HepG2 (cell line): ENCODE data around the gene TMEM217. TPM values are rescaled to one million over a fixed set of nuclear protein-coding genes. Genes with fewer than 3 reads are reported as not detected.

ENCODE experiments used
- FOSL2 ChIP-seq: sonication (generic); formaldehyde crosslinking; IDR thresholded peaks from 2 replicates; pipeline ENCODE4 v1.4.0; 2020; ENCODE audit warnings: missing genetic modification reagents
- MXD4 ChIP-seq: IDR thresholded peaks from 2 replicates; pipeline ENCODE4 v1.6.1; 2016; ENCODE audit warnings: mild to moderate bottlenecking, missing biosample characterization, missing genetic modification reagents
- MXI1 ChIP-seq: IDR thresholded peaks from 3 replicates; pipeline ENCODE4 v1.6.1; 2012; ENCODE audit warnings: low read depth, low read length, inconsistent platforms, borderline replicate concordance
- NFIB ChIP-seq: sonication (generic); formaldehyde crosslinking; IDR thresholded peaks from 2 replicates; pipeline ENCODE4 v1.9.0; 2021; ENCODE audit warnings: missing genetic modification reagents, mild to moderate bottlenecking, borderline replicate concordance
- ONECUT2 ChIP-seq: sonication (generic); formaldehyde crosslinking; IDR thresholded peaks from 2 replicates; pipeline ENCODE4 v1.4.0; 2020; ENCODE audit warnings: missing genetic modification reagents
- PAXIP1 ChIP-seq: sonication (generic); formaldehyde crosslinking; conservative IDR thresholded peaks from 2 replicates; pipeline ENCODE4 v1.4.0; 2020; ENCODE audit warnings: mild to moderate bottlenecking, missing genetic modification reagents, moderate library complexity
- RELA ChIP-seq: sonication (generic); formaldehyde crosslinking; IDR thresholded peaks from 2 replicates; pipeline ENCODE4 v1.4.0; 2020; ENCODE audit warnings: missing genetic modification reagents
- ZNF121 ChIP-seq: sonication (generic); formaldehyde crosslinking; IDR thresholded peaks from 2 replicates; pipeline ENCODE4 v1.5.0; 2020; ENCODE audit warnings: mild to moderate bottlenecking, missing genetic modification reagents
- ZNF34 ChIP-seq: sonication (generic); formaldehyde crosslinking; IDR thresholded peaks from 2 replicates; pipeline ENCODE4 v1.4.0; 2020; ENCODE audit warnings: mild to moderate bottlenecking, missing genetic modification reagents, borderline replicate concordance
- ZNF468 ChIP-seq: sonication (generic); formaldehyde crosslinking; IDR thresholded peaks from 2 replicates; pipeline ENCODE4 v1.8.0; 2022; ENCODE audit warnings: mild to moderate bottlenecking, moderate library complexity, missing genetic modification reagents
- ZSCAN21 ChIP-seq: sonication (generic); formaldehyde crosslinking; IDR thresholded peaks from 2 replicates; pipeline ENCODE4 v1.8.0; 2022; ENCODE audit warnings: mild to moderate bottlenecking, missing genetic modification reagents, moderate library complexity, borderline replicate concordance
- ZXDC ChIP-seq: sonication (generic); formaldehyde crosslinking; IDR thresholded peaks from 2 replicates; pipeline ENCODE4 v1.5.0; 2020; ENCODE audit warnings: mild to moderate bottlenecking, missing genetic modification reagents
- polyA plus RNA-seq, 8 experiments: library from polyadenylated mRNA; depleted of rRNA in 3 of 8; stranded (reverse) in 7 of 8; unstranded in 1 of 8; fragments of >200 nt; fragmentation: Illumina TruSeq in 4 of 8; extraction: Trizol in 4 of 8; gene quantifications; 2 replicates each; pipeline versions ENCODE4 v1.2.1 to v1.2.3, GENCODE V29; 2011 to 2016; ENCODE audit warnings: low read depth in 4 of 8, missing spikeins in 1 of 8, mixed read lengths in 1 of 8; ENCODE audit not compliant: insufficient read depth in 1 of 8
- total RNA-seq, 5 experiments: library from RNA; depleted of rRNA; stranded (reverse); fragments of >200 nt; fragmentation: Illumina TruSeq; extraction: Trizol; gene quantifications; 2 replicates each; pipeline ENCODE4 v1.2.3, GENCODE V29; 2016; ENCODE audit warnings: low read depth in 1 of 5
- TF ChIP-seq, protein P1 (sequence below), 2 experiments: sonication (generic) in 1 of 2; formaldehyde crosslinking in 1 of 2; IDR thresholded peaks; 2 replicates each; pipeline versions ENCODE4 v1.4.0 to v1.6.1; 2016 to 2020; ENCODE audit warnings: borderline replicate concordance in 1 of 2, low read depth in 1 of 2, mild to moderate bottlenecking in 1 of 2, missing genetic modification reagents in 1 of 2
- TF ChIP-seq, protein P2 (sequence below): conservative IDR thresholded peaks from 2 replicates; pipeline ENCODE4 v1.6.1; 2018; ENCODE audit warnings: missing genetic modification reagents

The TMEM217 gene
- total and polyA plus RNA-seq, 2 of the 13 experiments (the other 11 are each of a cell fraction or from before 2014, with no cell fraction given) = 2.3 to 3.4 TPM

DNA sequence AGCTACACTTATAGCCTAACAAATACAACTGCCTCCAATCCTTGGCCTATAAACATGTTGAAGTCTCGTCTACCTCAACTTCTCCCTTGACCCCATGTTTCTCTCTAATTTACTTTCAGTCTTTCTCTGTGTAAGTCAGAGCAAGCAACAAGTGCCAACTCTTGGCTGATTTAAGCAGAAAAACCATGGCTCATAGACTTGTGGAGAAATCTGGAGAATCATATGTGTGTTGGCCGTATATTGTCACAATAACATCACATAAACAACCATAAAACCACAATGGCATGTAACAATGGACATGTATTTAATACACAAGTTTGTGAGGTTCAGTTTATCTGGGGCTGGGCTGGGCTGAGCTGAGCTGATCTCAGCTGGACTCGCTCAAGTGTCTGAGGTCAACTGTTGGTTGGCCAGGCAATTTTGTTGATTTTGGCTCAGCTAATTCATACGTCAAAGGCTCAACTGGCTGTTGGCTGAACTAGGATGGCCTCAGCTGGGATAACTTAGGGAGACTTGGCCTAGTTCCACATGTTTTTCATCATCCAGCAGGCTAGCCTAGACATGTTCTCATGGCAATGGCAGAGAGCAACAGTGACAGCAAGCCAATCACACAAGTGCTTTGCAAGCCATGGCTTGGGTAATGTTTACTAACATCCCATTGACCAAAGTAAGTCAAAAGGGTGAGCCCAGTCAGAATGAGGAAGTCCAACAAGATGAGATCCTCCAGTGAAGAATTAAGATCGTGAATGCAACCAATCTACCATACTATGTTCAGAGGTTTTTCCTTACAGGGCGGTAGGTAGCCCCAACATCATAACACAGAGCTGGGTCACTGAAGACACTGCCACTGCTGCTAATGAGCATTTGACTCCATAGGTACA is 13.3 kb downstream of the TMEM217 start (continued):
- TF ChIP-seq, protein P1, sequence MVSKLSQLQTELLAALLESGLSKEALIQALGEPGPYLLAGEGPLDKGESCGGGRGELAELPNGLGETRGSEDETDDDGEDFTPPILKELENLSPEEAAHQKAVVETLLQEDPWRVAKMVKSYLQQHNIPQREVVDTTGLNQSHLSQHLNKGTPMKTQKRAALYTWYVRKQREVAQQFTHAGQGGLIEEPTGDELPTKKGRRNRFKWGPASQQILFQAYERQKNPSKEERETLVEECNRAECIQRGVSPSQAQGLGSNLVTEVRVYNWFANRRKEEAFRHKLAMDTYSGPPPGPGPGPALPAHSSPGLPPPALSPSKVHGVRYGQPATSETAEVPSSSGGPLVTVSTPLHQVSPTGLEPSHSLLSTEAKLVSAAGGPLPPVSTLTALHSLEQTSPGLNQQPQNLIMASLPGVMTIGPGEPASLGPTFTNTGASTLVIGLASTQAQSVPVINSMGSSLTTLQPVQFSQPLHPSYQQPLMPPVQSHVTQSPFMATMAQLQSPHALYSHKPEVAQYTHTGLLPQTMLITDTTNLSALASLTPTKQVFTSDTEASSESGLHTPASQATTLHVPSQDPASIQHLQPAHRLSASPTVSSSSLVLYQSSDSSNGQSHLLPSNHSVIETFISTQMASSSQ (IDR thresholded peaks at IDR 0.05; ENCODE audit: low read depth) = no peak; the same call in 1 of the 2 replicates
- TF ChIP-seq, protein P1 (CRISPR knock-in tag; IDR thresholded peaks at IDR 0.05; ENCODE audit: borderline replicate concordance) = peak; percentile 58; the same call in 1 of the 2 replicates
- 0 out of 2 replicates have a peak, but pooled peaks have one; percentile 32 for TF ChIP-seq ZNF468 (CRISPR knock-in tag)
- TF ChIP-seq RELA (CRISPR knock-in tag) = 0 out of 2 replicates have a peak, but pooled peaks have one; percentile 26
- no peak for TF ChIP-seq NFIB (CRISPR knock-in tag)
- peak; percentile 34; the same call in 1 of the 2 replicates for TF ChIP-seq ZNF121 (CRISPR knock-in tag)
- TF ChIP-seq ZSCAN21 = peak; percentile 47; the same call in 1 of the 2 replicates
- TF ChIP-seq MXD4 = peak; percentile 77
- TF ChIP-seq ONECUT2 = 0 out of 2 replicates have a peak, but pooled peaks have one; percentile 21
- peak; percentile 49 for TF ChIP-seq PAXIP1
- TF ChIP-seq ZXDC (CRISPR knock-in tag) = no peak
- TF ChIP-seq, protein P2, sequence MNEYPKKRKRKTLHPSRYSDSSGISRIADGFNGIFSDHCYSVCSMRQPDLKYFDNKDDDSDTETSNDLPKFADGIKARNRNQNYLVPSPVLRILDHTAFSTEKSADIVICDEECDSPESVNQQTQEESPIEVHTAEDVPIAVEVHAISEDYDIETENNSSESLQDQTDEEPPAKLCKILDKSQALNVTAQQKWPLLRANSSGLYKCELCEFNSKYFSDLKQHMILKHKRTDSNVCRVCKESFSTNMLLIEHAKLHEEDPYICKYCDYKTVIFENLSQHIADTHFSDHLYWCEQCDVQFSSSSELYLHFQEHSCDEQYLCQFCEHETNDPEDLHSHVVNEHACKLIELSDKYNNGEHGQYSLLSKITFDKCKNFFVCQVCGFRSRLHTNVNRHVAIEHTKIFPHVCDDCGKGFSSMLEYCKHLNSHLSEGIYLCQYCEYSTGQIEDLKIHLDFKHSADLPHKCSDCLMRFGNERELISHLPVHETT = peak; percentile 67; the same call in 1 of the 2 replicates
- TF ChIP-seq FOSL2 = peak; percentile 63
- no peak for TF ChIP-seq ZNF34 (CRISPR knock-in tag)
- TF ChIP-seq MXI1 = peak; percentile 50; the same call in 1 of the 3 replicates
